Gastrocnemius medialis (tissue), 4 donors: ENCODE data around the gene SPATA13. TPM values are rescaled to one million over a fixed set of nuclear protein-coding genes. Genes with fewer than 3 reads are reported as not detected.

Source experiments
- ATAC-seq, 2 donors: fragments of 150-250 bp; one replicate each; pipeline ENCODE4 v1.9.1; 2016
- DNase-seq, 2 donors: peaks; one replicate each; pipeline ENCODE4 v3.0.0-alpha.2; 2019
- H3K27ac ChIP-seq, 4 donors: fragments of 200-600 bp; sonication (generic); 1 replicate in 1 of 4; 2 replicates in 3 of 4; pipeline ENCODE4 v1.5.1; 2016 to 2018; ENCODE audit warnings: mild to moderate bottlenecking in 2 of 4, moderate library complexity in 1 of 4
- H3K27me3 ChIP-seq, 3 donors: fragments of 200-600 bp; sonication (generic) in 2 of 3; 1 replicate in 1 of 3; 2 replicates in 2 of 3; pipeline versions ENCODE4 v1.5.1 to v1.6.0; 2016 to 2019; ENCODE audit warnings: mild to moderate bottlenecking in 1 of 3, moderate library complexity in 1 of 3
- H3K36me3 ChIP-seq, 2 donors: fragments of 200-600 bp; sonication (generic) in 1 of 2; one replicate each; pipeline ENCODE4 v1.5.1; 2017 to 2018
- H3K4me1 ChIP-seq, 2 donors: fragments of 200-600 bp; sonication (generic) in 1 of 2; one replicate each; pipeline ENCODE4 v1.5.1; 2016 to 2017; ENCODE audit warnings: mild to moderate bottlenecking in 2 of 2
- H3K4me3 ChIP-seq, 4 donors: fragments of 200-600 bp; sonication (generic) in 3 of 4; 1 replicate in 1 of 4; 2 replicates in 3 of 4; pipeline ENCODE4 v1.5.1; 2016 to 2019; ENCODE audit warnings: mild to moderate bottlenecking in 2 of 4
- H3K9me3 ChIP-seq, 3 donors: fragments of 200-600 bp; sonication (generic) in 2 of 3; 1 replicate in 1 of 3; 2 replicates in 2 of 3; pipeline ENCODE4 v1.5.1; 2016 to 2019
- POLR2A ChIP-seq, 2 donors: fragments of 450-650 bp; IDR thresholded peaks; one replicate each; pipeline ENCODE4 v1.6.1; 2017; ENCODE audit warnings: antibody characterized with exemption in 2 of 2, mild to moderate bottlenecking in 2 of 2, moderate library complexity in 2 of 2
- in situ Hi-C, 4 donors: fragments of 200-750 bp; cut with MboI; loops; one replicate each; pipeline versions ENCODE4 v1.15.0 to v1.8.0; 2017; ENCODE audit warnings: low sequenced_read_pairs in 4 of 4
- intact Hi-C: fragments of 100-400 bp; cut with DNase I; formaldehyde crosslinking; loops from one replicate; pipeline ENCODE4 v1.15.1; 2023; ENCODE audit warnings: low total_unique reads
- total RNA-seq, 4 donors: library from RNA; depleted of rRNA; stranded (reverse); fragments of >200 nt; gene quantifications; one replicate each; pipeline versions ENCODE4 v1.1.0 to v1.2.3, GENCODE V29; 2016
- TF ChIP-seq, protein P1 (sequence below), 5 experiments: fragments of 450-650 bp in 3 of 5; fragments of 200-600 bp in 2 of 5; sonication (generic) in 2 of 5; IDR thresholded peaks in 4 of 5; conservative IDR thresholded peaks in 1 of 5; 1 replicate in 4 of 5; 2 replicates in 1 of 5; pipeline ENCODE4 v1.5.1; 2016 to 2019; ENCODE audit warnings: antibody characterized with exemption in 5 of 5, mild to moderate bottlenecking in 3 of 5, moderate library complexity in 3 of 5

Gene SPATA13
- total RNA-seq, 4 donors from 2014 or later: 3.2 to 17.0 (median 5.8) TPM

DNA sequence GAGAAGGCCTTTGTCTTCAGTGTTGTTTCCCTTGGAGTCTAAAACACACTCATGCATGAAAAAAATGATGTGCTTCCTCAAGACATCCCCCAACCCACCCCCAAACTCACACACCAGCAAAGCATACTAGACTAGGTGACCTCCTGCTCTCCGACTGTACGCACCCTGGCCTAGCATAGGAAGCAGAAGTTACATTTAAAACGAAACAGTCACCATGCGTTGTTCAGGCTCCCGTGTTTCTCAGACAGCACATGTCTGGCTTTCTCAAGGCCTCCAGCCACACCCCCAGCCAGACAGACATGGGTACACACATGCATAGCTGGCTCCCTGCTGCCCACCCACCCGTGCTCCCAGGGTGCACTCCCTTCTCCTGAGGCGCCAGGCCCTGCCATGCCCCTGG, 120.2 kb downstream of the SPATA13 start:
- no peak overlapping the region for H3K27ac ChIP-seq
- no peak for ATAC-seq
- H3K9me3 ChIP-seq: no peaks in the 10 kb centered on the region
- no peaks in the 10 kb centered on the region for H3K27me3 ChIP-seq
- no peaks in the 10 kb centered on the region for H3K36me3 ChIP-seq
- no peak overlapping the region for H3K4me3 ChIP-seq
- no peak for TF ChIP-seq POLR2A (IDR thresholded peaks at IDR 0.05)
- TF ChIP-seq, protein P1, sequence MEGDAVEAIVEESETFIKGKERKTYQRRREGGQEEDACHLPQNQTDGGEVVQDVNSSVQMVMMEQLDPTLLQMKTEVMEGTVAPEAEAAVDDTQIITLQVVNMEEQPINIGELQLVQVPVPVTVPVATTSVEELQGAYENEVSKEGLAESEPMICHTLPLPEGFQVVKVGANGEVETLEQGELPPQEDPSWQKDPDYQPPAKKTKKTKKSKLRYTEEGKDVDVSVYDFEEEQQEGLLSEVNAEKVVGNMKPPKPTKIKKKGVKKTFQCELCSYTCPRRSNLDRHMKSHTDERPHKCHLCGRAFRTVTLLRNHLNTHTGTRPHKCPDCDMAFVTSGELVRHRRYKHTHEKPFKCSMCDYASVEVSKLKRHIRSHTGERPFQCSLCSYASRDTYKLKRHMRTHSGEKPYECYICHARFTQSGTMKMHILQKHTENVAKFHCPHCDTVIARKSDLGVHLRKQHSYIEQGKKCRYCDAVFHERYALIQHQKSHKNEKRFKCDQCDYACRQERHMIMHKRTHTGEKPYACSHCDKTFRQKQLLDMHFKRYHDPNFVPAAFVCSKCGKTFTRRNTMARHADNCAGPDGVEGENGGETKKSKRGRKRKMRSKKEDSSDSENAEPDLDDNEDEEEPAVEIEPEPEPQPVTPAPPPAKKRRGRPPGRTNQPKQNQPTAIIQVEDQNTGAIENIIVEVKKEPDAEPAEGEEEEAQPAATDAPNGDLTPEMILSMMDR (IDR thresholded peaks at IDR 0.05 in 4 of 5, conservative IDR thresholded peaks at IDR 0.05 in 1 of 5): no peak
- no peak for DNase-seq
- no peaks in the 10 kb centered on the region for H3K4me1 ChIP-seq
- in situ Hi-C loops (no loop called here), intact Hi-C loops (no loop called here)

DNA sequence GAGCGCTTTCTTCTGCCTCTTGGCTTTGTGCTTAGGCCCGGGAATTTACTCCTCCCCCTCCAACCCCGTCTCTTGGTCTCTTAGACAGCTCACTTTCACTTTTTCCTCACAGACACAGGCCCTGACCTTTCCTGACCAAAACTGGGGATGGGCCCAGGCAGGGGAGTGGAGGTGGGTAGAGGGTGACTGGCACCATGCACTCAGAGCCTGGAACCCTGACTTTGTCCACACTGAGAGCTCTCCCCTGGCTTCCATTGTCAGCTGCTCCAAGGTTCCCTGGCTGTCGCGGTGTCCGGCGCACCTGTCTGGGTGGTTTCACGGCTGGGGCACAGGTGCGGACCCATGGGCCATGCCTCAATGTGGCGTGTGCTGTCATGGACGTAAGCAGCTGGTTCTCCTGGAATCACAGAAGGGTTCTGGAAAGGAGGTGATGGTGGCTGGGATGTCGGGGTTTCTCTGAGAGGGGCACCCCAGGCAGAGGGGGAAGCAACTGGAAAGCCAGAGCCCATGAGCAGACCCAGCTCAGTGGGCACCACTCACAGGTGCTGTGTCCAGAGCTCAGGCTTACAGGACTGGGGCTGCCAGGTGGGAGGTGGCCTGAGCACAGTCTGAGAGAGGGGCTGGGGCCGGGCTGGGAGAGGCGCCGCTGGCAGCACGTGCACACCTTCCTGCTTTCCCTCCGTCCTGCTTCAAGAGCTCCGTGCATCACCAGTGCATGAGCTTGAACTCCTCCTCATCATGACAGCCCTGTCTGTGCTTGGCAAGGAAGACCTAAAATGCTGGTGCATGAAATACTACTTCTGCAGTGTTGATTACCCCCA, 120.9 kb downstream of the SPATA13 start:
- intact Hi-C loops: no loop called here
- DNase-seq: no peak
- H3K27ac ChIP-seq: no peak overlapping the region

DNA sequence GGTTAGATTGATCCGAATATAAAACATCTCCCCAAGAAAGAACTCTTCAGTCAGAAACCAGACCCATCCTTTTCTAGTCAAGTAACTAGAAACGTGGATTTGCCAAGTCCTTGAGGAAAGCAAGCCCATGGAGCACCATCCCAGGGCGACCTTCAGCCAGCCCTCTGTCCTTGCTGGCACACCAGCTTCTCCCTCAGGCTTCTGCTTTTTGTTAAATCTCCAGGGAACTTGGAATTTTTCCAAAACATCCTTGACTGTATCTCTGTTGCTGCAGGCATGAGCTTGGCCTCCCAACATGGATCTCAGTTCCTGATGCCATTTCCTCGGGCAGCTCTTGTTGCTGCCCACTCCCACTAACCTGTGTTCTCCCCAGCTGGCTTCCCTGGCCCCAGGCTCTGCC, 121.7 kb downstream of the SPATA13 start:
- Histone ChIP-seq H3K4me1 (no peaks in the 10 kb centered on the region), H3K4me3 (no peak overlapping the region), H3K27ac (no peak overlapping the region), H3K27me3 (no peaks in the 10 kb centered on the region), H3K36me3 (no peaks in the 10 kb centered on the region), H3K9me3 (no peaks in the 10 kb centered on the region)
- in situ Hi-C loops: no loop called here
- no peak for ATAC-seq
- intact Hi-C loops: no loop called here
- TF ChIP-seq, protein P1 (IDR thresholded peaks at IDR 0.05 in 4 of 5, conservative IDR thresholded peaks at IDR 0.05 in 1 of 5): no peak
- no peak for TF ChIP-seq POLR2A (IDR thresholded peaks at IDR 0.05)
- DNase-seq: no peak

More for the DNA sequence above, 120.9 kb downstream of the SPATA13 start:
- no peaks in the 10 kb centered on the region for H3K4me1 ChIP-seq
- no peak overlapping the region for H3K4me3 ChIP-seq
- H3K36me3 ChIP-seq: no peaks in the 10 kb centered on the region
- no peaks in the 10 kb centered on the region for H3K9me3 ChIP-seq
- in situ Hi-C loops: no loop called here
- no peak for TF ChIP-seq POLR2A (IDR thresholded peaks at IDR 0.05)
- TF ChIP-seq, protein P1 (IDR thresholded peaks at IDR 0.05 in 4 of 5, conservative IDR thresholded peaks at IDR 0.05 in 1 of 5): no peak
- ATAC-seq: no peak
- no peaks in the 10 kb centered on the region for H3K27me3 ChIP-seq

DNA sequence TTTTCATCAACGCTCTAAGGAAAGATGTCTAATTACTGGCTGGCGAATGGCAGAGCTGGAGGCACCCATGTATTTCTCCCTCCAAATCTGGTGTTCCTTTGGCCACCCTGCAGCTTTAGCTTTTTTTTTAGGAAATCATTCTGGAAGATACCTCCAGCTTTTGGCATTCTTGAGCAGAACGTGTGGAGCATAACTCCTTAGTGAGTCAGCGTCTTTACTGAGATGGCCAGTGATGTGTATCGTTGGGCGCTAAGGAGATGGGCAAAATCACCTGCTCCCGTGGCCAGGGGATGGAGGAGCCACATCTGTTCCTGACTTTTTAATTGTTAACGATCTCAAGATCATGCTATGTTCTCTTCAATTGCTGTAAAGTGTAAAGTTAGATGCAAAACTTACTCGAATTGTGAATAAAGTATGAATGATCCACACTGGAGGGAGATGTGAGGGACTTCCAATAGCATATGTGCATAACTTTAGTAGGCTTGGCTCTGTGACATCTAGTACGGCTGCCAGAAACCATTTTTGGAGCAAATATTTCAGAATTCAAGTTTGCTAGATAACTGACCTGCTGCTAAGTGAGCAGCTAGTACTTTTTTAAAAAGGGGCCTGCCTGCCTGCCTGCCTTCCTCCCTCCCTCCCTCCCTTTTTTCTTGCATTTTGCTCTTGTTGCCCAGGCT, 124.5 kb downstream of the SPATA13 start:
- Histone ChIP-seq H3K9me3 (no peaks in the 10 kb centered on the region), H3K27me3 (no peaks in the 10 kb centered on the region), H3K36me3 (no peaks in the 10 kb centered on the region), H3K27ac (no peak overlapping the region), H3K4me1 (no peaks in the 10 kb centered on the region), H3K4me3 (no peak overlapping the region)
- TF ChIP-seq POLR2A (IDR thresholded peaks at IDR 0.05): no peak
- TF ChIP-seq, protein P1 (IDR thresholded peaks at IDR 0.05 in 4 of 5, conservative IDR thresholded peaks at IDR 0.05 in 1 of 5): no peak
- in situ Hi-C loops: no loop called here
- ATAC-seq (no peak), DNase-seq (no peak)
- intact Hi-C loops: no loop called here
